NCI-H460 (cell line): ENCODE results near the gene PPM1A. TPM values are rescaled to one million over a fixed set of nuclear protein-coding genes. Genes with fewer than 3 reads are reported as not detected.

Source experiments
- total RNA-seq: library from RNA; depleted of rRNA; stranded (reverse); fragments of >200 nt; shearing (Covaris generic); gene quantifications from 2 replicates; pipeline ENCODE4 v1.2.3, GENCODE V29; 2014; rRNA removed

The PPM1A gene
- total RNA-seq, 1 experiment from 2014 or later: 38.7 TPM

Other genes with a start within 250 kb of the PPM1A start
- gene PCNX4, start 157.3 kb upstream of the PPM1A start, total RNA-seq: 68.7 and 78.5 TPM in 2 replicates
- gene DHRS7, start 83.8 kb upstream of the PPM1A start, total RNA-seq: 144 and 148 TPM in 2 replicates
- gene C14orf39, start 236.8 kb downstream of the PPM1A start, total RNA-seq: 0.10 and 0.20 TPM in 2 replicates